Left ventricle myocardium inferior (tissue), 1 donor: ENCODE data around the gene RNPC3. TPM values are rescaled to one million over a fixed set of nuclear protein-coding genes. Genes with fewer than 3 reads are reported as not detected.

Source experiments
- DNase-seq: peaks from one replicate; pipeline ENCODE4 v3.0.0-alpha.2; 2020
- H3K27ac ChIP-seq: fragments of 200-600 bp; replicated peaks from 2 replicates; pipeline ENCODE4 v1.8.0; 2021
- H3K27me3 ChIP-seq: fragments of 200-600 bp; 2 replicates; pipeline ENCODE4 v1.8.0; 2021; ENCODE audit warnings: low read depth
- H3K36me3 ChIP-seq: fragments of 200-600 bp; 2 replicates; pipeline ENCODE4 v1.8.0; 2021
- H3K4me1 ChIP-seq: fragments of 200-600 bp; 2 replicates; pipeline ENCODE4 v1.8.0; 2021
- H3K4me3 ChIP-seq: fragments of 200-600 bp; 2 replicates; pipeline ENCODE4 v1.8.0; 2021; ENCODE audit warnings: mild to moderate bottlenecking, moderate library complexity
- H3K9me3 ChIP-seq: fragments of 200-600 bp; replicated peaks from 2 replicates; pipeline ENCODE4 v1.8.0; 2021
- CTCF ChIP-seq: fragments of 200-600 bp; IDR thresholded peaks from 2 replicates; pipeline ENCODE4 v1.8.0; 2021; ENCODE audit warnings: antibody characterized with exemption, mild to moderate bottlenecking, borderline replicate concordance
- intact Hi-C: fragments of 100-400 bp; cut with micrococcal nuclease; formaldehyde crosslinking; loops from one replicate; pipeline ENCODE4 v1.11.0; 2022
- total RNA-seq: library from RNA; stranded (reverse); fragmentation: NEBNext Ultra II Directional; extraction: Animal tissue kit (Norgen Biotek cat#: 25700); gene quantifications from one replicate; pipeline ENCODE4 v1.2.1, GENCODE V29; 2021
- donor health status: DM: no; HTN: yes; CAD: no; lungs with severe emphysema.

RNPC3 gene
- total RNA-seq, 1 donor from 2014 or later: 21.3 TPM

- intact Hi-C loops: no loop called here
- Histone ChIP-seq H3K27me3 (no peaks in the 10 kb centered on the region), H3K4me1 (peaks cover 3% of the 10 kb centered on the region), H3K4me3 (no peak overlapping the region), H3K27ac (no peak overlapping the region), H3K36me3 (no peaks in the 10 kb centered on the region), H3K9me3 (no peaks in the 10 kb centered on the region)
- DNase-seq: no peak
- TF ChIP-seq CTCF: no peak
Observed at GRCh38 chr1:103516693-103517092, 8.8 kb upstream of the RNPC3 start.

GRCh38 chr1:103517380-103518047, 8.0 kb upstream of the RNPC3 start:
- H3K27ac ChIP-seq: no peak overlapping the region
- no peak overlapping the region for H3K4me3 ChIP-seq
- intact Hi-C loops: no loop called here
- H3K36me3 ChIP-seq: no peaks in the 10 kb centered on the region
- H3K27me3 ChIP-seq: no peaks in the 10 kb centered on the region
- no peak for TF ChIP-seq CTCF
- no peak for DNase-seq
- no peaks in the 10 kb centered on the region for H3K9me3 ChIP-seq
- H3K4me1 ChIP-seq: peaks cover 3% of the 10 kb centered on the region

GRCh38 chr1:103520822-103521221, 4.7 kb upstream of the RNPC3 start:
- no peak for DNase-seq
- Histone ChIP-seq H3K27me3 (no peaks in the 10 kb centered on the region), H3K27ac (no peak overlapping the region), H3K9me3 (no peaks in the 10 kb centered on the region), H3K36me3 (no peaks in the 10 kb centered on the region), H3K4me3 (no peak overlapping the region), H3K4me1 (peaks cover 3% of the 10 kb centered on the region)
- intact Hi-C loops: no loop called here
- TF ChIP-seq CTCF: no peak

GRCh38 chr1:103523346-103523745, 2.2 kb upstream of the RNPC3 start:
- H3K36me3 ChIP-seq: no peaks in the 10 kb centered on the region
- peaks cover 29% of the 10 kb centered on the region for H3K4me1 ChIP-seq
- intact Hi-C loops: no loop called here
- no peak for DNase-seq
- TF ChIP-seq CTCF: no peak
- no peaks in the 10 kb centered on the region for H3K9me3 ChIP-seq
- H3K4me3 ChIP-seq: no peak overlapping the region
- no peaks in the 10 kb centered on the region for H3K27me3 ChIP-seq
- no peak overlapping the region for H3K27ac ChIP-seq

GRCh38 chr1:103525114-103525606, 339 bp upstream of the RNPC3 start:
- Histone ChIP-seq H3K9me3 (no peaks in the 10 kb centered on the region), H3K27me3 (no peaks in the 10 kb centered on the region), H3K4me1 (peaks cover 44% of the 10 kb centered on the region), H3K27ac (peak overlapping the region; percentile 51), H3K4me3 (peak overlapping the region; percentile 96), H3K36me3 (no peaks in the 10 kb centered on the region)
- intact Hi-C loops: no loop called here
- no peak for DNase-seq
- no peak for TF ChIP-seq CTCF
